NCI-H1694 treated with DMSO at 0.1 percent for 48 hours (cell line): Measurements from ENCODE around the gene CACNA1C.

Source experiments
- DNase-seq: peaks from one replicate; lab custom pipeline; 2025; lab: John Stamatoyannopoulos, UW

CACNA1C gene

GRCh38 chr12:2645460-2645859, 592.7 kb downstream of the CACNA1C start:
- no peak for DNase-seq

DNA sequence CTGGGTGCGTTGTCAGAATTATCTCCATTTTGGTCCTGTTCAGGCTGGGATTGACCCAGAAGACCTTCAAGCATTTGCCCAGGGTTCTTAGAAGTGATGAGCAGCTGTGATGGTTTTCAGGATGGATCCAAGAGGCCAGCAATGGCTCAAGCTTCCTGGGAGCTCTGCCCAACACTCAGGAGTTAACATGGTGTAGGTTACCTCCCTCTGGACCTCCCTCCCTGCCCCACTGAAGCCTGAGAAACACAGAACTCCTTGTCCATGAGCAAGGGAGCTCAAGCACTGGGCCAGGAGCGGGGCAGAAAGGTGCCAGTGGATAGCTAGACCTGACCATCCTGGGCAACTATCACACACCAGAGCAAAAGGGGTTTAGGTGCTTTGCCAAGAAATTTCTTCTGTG, 593.6 kb downstream of the CACNA1C start:
- no peak for DNase-seq

DNA sequence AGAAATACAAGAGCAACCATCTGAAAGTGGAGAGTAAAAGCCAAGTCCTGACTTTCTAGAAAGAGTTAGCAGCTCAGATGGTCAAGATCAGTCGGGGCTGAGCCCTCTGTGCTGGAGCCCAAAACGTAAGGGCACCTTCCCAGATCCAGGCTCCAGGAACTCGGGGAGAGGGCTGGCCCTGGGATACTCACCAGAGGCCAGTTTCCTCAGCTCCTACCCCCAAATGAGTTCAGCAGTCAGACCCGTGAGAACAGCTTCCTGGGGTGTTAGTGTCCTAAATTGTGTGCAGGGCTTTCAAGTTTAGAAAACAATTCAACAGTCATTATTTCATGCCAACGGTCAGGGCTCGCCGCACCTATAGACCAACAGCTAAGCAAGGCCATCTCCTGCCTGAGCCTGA, 594.4 kb downstream of the CACNA1C start:
- DNase-seq = no peak

DNA sequence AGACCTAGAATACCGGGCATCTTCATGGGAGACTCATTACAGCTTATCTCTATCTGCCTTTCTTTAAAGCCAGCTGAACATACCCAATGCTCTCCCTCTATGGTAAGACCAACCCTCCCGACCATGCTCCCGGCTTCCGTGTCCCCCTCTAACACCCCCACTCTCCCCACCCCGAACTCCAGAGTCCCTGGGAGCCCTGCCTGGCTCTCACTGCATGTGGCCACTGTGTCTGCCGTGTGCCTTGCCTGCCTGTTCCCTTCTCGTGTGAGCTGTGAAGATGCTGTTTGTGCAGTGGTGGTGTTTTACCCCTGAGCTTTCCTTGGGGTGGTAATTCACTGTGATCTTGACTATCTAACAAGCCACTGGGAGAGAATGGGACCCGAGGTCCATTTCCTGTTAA, 595.6 kb downstream of the CACNA1C start:
- DNase-seq = no peak

GRCh38 chr12:2649201-2650030, 596.6 kb downstream of the CACNA1C start:
- DNase-seq = no peak

DNA sequence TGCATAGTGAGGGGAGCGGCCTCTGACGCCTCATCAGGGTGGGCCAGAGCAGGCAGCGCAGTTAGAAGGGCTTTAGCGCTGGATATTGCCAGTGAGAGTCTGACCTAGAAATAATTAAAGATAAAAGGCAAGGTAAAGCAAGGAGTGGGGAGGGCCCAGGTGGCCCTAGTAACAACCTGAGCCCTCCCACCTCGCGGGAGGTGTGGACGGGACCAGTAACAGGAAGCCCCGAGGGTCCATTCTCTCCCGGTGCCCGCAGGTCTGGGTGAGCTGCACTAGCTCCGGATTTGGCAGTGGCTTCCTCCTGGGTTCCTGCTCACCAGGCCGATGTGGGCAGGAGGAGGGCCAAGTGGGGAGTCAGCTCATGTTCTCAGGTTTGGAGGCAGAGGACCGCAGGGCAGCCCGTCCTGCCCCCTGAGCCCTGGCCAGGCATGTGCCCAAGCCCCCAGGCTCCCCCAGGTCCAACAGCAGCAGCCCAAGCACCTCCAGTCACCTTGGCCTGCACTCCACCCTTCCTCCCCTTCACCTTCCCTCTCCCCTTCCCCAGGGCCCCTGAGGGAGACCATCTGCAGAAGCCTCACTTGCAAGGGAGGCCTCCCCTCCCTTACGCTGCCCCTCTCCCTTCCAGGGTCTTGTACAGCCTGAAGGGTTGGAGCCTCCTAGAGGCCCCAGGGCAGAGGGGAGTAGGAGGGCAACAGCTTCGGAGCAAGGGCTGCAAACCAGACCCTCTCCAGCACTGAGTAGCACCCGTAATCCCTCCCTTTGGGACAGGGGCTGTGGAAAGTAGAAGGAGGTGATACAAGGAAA, 597.7 kb downstream of the CACNA1C start:
- no peak for DNase-seq

DNA sequence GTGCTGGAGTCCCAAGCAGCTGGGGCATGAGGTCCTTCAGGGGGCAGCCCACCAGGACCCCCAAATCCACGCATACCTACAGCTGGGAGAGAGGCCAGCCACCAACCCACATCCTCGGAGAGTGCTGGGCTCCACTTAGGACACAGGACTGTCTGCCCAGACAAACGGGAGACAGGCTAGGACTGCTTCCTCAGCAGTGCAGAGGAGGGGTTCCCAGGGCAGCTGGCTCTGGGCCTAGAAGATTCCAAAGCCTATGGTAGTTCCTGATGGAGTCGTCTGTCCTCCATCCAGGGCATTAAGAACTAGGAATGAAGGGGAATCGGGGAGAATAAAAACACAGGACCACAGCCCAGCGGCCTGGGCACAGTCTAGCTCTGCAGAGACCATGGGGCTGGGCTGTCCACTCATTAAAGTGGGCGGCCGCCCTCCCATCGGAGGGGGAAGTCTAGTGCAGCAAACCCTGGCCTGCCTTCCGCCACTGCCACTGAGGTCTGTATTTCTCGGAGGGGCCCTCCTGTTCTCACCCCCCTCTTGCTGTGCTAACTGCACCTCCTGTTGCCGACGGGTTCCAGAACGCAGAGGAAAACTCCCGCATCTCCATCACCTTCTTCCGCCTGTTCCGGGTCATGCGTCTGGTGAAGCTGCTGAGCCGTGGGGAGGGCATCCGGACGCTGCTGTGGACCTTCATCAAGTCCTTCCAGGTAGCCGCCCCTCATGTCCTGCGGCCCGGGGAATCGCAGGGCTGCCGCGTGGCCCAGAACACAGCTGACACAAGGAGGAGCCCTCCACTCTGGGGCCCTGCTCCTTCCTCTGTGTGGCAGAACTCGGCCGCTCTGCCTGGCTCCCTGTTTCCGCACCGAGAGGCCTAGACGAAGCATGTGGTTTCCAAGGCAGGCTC, 598.5 kb downstream of the CACNA1C start:
- no peak for DNase-seq

- no peak for DNase-seq
Observed at GRCh38 chr12:2652011-2652400, 599.2 kb downstream of the CACNA1C start.

GRCh38 chr12:2652401-2653081, 599.8 kb downstream of the CACNA1C start:
- no peak for DNase-seq

DNA sequence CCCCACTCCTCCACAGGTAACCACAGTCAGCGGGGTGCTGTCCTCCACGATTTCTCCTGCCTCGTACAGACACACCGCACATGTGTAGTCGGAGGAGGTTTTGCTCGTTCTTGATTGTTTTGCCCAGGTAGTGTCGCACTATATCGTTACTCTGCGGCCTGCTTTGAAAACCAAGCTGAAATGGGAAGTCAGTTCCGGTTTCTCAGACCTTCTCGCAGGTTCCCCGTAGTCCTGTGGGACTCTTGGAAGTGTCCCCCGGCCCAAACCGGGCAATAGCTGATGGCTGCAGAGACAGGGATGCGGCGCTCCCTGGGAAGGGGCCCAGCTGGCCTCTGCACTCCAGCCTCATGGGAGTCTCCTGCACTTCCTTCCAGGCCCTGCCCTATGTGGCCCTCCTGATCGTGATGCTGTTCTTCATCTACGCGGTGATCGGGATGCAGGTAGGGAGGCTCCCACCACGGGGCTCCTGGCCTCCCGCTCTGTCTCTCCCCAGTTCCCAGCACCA, 600.7 kb downstream of the CACNA1C start:
- DNase-seq = no peak

DNA sequence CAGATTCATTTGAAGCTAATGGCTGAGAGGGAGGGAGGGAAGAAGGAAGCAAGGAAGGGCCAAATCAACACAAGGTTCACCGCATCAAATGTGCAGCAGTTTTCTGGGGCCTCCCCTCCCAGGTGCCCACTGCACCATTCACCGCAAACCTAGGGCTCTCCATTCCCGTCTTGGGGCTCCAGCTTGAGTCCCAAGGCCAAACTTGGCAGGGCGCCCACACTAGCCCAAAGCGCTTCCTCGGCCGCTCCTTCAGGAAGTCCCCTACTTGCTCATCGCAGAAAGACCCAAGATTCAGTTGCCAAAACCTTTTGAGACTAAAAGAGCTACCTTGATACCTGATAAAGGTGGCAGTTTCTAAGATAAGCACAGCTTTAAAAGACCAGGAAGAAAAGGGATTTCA, 601.5 kb downstream of the CACNA1C start:
- DNase-seq = no peak

- no peak for DNase-seq
Observed at GRCh38 chr12:2654741-2655140, 602.0 kb downstream of the CACNA1C start.

- no peak for DNase-seq
Observed at GRCh38 chr12:2662524-2662923, 609.7 kb downstream of the CACNA1C start.

DNA sequence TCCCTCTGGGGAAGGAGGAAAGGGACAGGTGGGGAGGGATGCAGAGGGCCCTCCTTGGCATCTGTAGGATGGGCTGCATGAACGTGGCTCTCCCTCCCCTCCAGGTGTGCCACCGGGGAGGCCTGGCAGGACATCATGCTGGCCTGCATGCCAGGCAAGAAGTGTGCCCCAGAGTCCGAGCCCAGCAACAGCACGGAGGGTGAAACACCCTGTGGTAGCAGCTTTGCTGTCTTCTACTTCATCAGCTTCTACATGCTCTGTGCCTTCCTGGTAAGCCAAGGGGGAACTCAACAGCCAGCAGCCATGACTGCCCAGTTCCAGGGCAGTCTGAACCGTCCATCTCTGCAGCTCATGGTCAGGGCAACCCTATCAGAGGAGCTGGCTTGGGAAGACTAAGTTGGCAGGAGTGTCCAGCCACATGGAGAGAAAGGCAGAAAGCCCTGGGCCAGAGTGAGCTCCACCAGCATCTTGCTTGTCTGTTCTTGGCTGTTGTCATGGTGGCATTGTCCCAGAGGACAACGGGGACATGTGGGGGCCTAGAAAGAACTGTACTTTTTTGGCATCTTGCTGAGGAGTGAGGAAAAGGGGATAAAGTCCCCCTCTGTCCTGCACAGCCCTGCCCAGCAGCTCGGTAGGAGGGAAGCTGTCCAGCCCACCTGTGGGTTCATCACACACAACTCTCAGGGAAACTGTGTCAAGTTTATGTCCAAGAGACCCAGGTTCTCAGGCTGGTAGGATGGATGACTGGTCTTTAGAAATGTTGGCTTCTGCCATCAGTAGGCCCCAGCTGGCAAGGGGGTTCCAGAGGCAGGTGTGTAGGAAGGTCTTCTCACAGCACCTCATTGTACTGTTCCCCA, 612.2 kb downstream of the CACNA1C start:
- no peak for DNase-seq

DNA sequence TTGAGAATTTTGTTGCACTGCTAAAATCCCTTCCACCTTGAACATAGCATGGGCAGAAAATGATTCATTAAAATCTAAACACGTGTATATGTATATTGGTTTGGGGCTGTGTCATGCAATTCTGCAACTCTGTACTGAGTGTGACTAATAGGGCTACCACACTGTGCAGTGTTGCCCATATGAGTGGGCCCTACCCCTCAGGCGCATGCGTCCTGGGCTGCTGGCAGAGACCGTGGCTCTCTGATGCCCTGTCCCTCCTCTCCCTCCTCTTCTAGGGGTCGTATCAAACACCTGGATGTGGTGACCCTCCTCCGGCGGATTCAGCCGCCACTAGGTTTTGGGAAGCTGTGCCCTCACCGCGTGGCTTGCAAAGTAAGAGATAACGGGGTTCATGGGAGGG, 613.6 kb downstream of the CACNA1C start:
- DNase-seq = no peak

GRCh38 chr12:2666846-2667245, 614.1 kb downstream of the CACNA1C start:
- no peak for DNase-seq

DNA sequence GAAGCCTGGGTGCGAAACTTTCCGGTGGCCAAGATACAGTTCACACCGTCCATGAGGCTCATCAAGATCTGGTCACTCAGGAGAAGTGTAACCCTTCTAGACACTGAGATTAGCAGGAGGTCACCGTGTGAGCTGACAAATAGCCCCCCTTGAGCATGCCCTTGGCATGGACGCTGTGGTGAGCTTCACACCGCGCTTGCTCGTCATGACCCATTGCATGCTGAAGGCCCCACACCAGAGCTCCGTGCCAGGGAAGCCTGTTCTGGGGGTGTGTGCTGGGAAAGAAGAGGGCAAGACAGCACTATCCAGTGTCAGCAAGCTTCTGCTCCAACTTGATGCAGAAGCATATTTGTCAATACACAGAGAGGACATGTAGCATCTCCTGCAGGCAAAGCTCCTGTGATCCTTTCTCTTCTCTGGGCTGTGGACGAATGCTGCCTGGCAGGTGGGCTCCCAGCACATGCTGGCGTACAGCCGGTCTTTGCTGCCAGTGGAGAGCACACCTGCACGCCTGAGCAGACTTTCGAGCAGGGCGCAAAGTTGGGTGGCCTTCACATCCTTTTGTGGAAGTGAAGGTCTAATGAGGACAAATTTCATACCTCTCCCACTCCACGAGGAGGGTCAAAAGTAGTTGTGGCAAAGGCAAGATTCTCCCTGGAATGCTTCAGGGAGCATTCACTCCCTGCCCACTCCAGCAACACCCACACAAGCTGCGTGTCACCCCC, 615.1 kb downstream of the CACNA1C start:
- no peak for DNase-seq

DNA sequence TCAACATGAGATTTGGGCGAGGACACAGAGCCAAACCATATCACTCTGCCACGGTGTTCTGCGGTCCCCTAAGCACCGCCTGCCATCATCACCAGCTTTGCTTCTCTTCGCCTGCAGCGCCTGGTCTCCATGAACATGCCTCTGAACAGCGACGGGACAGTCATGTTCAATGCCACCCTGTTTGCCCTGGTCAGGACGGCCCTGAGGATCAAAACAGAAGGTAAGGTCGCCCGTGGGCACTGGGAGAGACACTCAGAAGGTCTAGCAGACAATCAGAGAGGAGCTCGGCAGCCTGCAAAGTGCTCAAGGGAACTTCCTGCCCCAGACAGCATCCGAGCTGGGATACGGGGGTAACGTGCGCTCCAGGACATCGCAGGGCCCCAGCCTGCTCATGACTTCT, 616.0 kb downstream of the CACNA1C start:
- DNase-seq = no peak

- no peak for DNase-seq
Observed at GRCh38 chr12:2669560-2669959, 616.8 kb downstream of the CACNA1C start.

DNA sequence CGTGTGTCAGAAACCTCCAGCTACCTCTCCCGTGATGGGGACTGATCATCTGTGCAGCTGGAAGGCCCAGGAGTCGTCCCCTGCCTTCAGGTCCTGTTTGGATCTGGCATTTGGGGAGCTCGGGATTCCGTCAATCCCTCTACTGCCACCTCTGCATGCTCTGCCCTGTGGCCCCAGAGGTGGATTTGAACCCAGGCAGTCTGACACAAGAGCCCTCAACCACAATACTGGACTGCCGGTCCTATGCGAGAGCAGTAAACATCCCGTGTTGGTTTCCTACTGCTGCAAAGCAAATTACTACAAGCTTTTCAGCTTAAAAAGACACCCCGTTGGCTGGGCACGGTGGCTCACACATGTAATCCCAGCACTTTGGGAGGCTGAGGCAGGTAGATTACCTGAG, 620.1 kb downstream of the CACNA1C start:
- DNase-seq = no peak
